Tibial artery (tissue), 4 donors: ENCODE data around the gene AKR1C4.
"Not testable (repeated sequence)": the region's sequence is repeated elsewhere in the genome, so short reads cannot be mapped to it uniquely, and the experiment has no call there.

ENCODE experiments used
- DNase-seq, 2 donors: peaks; one replicate each; pipeline ENCODE4 v3.0.0-alpha.2; 2019
- H3K27ac ChIP-seq, 2 donors: fragments of 200-600 bp; sonication (generic) in 1 of 2; 1 replicate in 1 of 2; 2 replicates in 1 of 2; pipeline ENCODE4 v1.5.1; 2018 to 2019; ENCODE audit warnings: mild to moderate bottlenecking in 1 of 2
- H3K27me3 ChIP-seq, 2 donors: fragments of 200-600 bp; sonication (generic) in 1 of 2; one replicate each; pipeline versions ENCODE4 v1.5.1 to v1.6.0; 2016 to 2019
- H3K36me3 ChIP-seq, 3 donors: fragments of 200-600 bp; sonication (generic) in 2 of 3; one replicate each; pipeline ENCODE4 v1.5.1; 2016 to 2019; ENCODE audit warnings: mild to moderate bottlenecking in 2 of 3
- H3K4me1 ChIP-seq, 4 donors: fragments of 200-600 bp; sonication (generic) in 2 of 4; 1 replicate in 3 of 4; 2 replicates in 1 of 4; pipeline ENCODE4 v1.5.1; 2016 to 2019
- H3K4me3 ChIP-seq, 2 donors: fragments of 200-600 bp; sonication (generic) in 1 of 2; 1 replicate in 1 of 2; 2 replicates in 1 of 2; pipeline ENCODE4 v1.5.1; 2018 to 2019; ENCODE audit warnings: mild to moderate bottlenecking in 2 of 2
- H3K9me3 ChIP-seq, 3 donors: fragments of 200-600 bp; sonication (generic) in 1 of 3; one replicate each; pipeline ENCODE4 v1.5.1; 2016 to 2019
- intact Hi-C: fragments of 100-400 bp; cut with DNase I; formaldehyde crosslinking; loops from one replicate; pipeline ENCODE4 v1.15.0; 2023; ENCODE audit warnings: low total_unique reads
- TF ChIP-seq, protein P1 (sequence below), 2 experiments: fragments of 200-600 bp in 1 of 2; fragments of 450-650 bp in 1 of 2; IDR thresholded peaks; one replicate each; pipeline ENCODE4 v1.5.1; 2017 to 2019; ENCODE audit warnings: antibody characterized with exemption in 2 of 2, mild to moderate bottlenecking in 1 of 2, moderate library complexity in 1 of 2

AKR1C4 gene

DNA sequence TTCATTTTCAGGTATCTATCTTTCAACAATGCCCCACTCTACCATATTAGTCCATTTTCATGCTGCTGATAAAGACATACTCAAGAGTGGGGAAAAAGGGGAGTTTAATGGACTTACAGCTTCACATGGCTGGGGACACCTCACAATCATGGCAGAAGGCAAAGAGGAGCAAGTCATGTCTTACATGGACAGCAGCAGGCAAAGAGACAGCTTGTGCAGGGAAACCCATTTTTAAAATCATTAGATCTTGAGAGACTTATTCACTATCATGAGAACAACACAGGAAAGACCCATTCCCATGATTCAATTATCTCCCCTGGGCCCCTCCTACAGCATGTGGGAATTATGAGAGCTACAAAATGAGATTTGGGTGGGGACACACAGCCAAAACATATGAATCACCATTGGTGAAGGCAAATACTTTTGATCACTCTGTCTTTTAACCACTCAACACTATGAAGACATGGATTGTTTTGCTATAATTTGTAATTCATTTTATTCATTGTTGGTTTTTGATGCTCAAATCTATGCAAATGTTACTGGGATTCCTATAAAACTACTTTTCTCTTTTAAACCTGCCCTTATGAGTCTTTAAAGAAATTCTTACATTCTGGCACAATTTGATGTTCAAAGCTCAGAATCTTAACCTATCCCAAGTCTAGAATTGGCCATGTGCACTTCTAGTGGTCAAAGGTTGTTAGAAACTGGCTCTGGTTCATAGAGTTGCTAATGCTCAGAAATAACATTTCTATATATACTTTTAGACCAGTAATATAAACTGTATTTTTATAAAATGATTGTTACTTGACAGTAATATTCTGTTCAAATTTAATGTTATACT lies 15.3 kb downstream of the AKR1C4 start:
- intact Hi-C loops, result no loop called here
- Histone ChIP-seq H3K36me3 (no peaks in the 10 kb centered on the region), H3K4me1 (no peaks in the 10 kb centered on the region), H3K27ac (no peak overlapping the region), H3K9me3 (peaks cover 0 to 9% (median 0%) of the 10 kb centered on the region in 3 donors), H3K27me3 (no peaks in the 10 kb centered on the region), H3K4me3 (no peak overlapping the region)
- TF ChIP-seq, protein P1, sequence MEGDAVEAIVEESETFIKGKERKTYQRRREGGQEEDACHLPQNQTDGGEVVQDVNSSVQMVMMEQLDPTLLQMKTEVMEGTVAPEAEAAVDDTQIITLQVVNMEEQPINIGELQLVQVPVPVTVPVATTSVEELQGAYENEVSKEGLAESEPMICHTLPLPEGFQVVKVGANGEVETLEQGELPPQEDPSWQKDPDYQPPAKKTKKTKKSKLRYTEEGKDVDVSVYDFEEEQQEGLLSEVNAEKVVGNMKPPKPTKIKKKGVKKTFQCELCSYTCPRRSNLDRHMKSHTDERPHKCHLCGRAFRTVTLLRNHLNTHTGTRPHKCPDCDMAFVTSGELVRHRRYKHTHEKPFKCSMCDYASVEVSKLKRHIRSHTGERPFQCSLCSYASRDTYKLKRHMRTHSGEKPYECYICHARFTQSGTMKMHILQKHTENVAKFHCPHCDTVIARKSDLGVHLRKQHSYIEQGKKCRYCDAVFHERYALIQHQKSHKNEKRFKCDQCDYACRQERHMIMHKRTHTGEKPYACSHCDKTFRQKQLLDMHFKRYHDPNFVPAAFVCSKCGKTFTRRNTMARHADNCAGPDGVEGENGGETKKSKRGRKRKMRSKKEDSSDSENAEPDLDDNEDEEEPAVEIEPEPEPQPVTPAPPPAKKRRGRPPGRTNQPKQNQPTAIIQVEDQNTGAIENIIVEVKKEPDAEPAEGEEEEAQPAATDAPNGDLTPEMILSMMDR (IDR thresholded peaks at IDR 0.05), result no peak
- no peak for DNase-seq

DNA sequence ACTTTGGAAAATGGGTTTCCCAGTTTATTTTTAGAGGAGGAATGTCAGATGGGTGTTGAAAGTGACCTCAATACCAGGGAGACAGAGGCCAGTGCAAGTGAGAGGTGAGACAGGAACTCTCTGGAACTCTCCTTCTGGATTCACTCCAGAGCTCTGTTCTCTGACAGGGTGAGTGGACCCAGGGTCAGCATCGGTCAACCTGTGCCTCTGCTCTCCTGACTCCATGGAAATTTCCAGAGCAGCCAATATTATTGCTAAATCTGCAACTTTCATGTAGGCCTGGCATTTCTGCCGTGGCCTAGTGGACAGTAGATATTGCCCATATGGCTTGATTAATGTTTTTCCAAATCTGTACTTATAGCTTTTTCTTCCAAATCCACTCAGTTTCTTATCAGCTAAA lies 20.2 kb downstream of the AKR1C4 start:
- no peak for DNase-seq
- H3K4me3 ChIP-seq, result no peak overlapping the region
- no peaks in the 10 kb centered on the region for H3K4me1 ChIP-seq
- intact Hi-C loops, result no loop called here
- TF ChIP-seq, protein P1 (IDR thresholded peaks at IDR 0.05), result no peak
- no peaks in the 10 kb centered on the region for H3K27me3 ChIP-seq
- no peaks in the 10 kb centered on the region for H3K36me3 ChIP-seq
- no peak overlapping the region for H3K27ac ChIP-seq
- H3K9me3 ChIP-seq, result peaks cover 0 to under 1% (median 0%) of the 10 kb centered on the region in 3 donors

DNA sequence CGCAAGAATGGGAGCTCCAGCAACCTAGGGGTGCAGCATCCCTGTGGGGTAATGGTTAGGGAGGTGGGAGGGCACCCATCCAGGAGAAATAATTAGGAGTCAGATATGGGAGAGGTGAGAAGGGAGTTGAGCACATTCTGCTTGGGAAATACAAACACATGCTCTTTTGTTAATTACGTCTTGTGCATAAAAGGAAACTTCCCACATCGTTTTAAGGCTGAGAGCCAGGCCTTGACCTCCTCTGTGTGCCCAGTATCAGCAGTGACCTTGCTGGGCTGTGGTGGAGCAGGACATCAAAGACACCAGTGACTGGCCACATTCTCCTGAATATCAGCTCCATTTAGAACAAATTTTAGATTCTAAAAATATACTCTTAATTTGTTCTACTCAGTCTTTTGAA lies 22.6 kb downstream of the AKR1C4 start:
- intact Hi-C loops, result no loop called here
- H3K27ac ChIP-seq, result no peak overlapping the region
- no peak for DNase-seq
- H3K4me3 ChIP-seq, result no peak overlapping the region
- H3K4me1 ChIP-seq, result no peaks in the 10 kb centered on the region
- H3K27me3 ChIP-seq, result no peaks in the 10 kb centered on the region
- no peaks in the 10 kb centered on the region for H3K36me3 ChIP-seq
- TF ChIP-seq, protein P1 (IDR thresholded peaks at IDR 0.05), result no peak
- peaks cover 0 to 9% (median 0%) of the 10 kb centered on the region in 3 donors for H3K9me3 ChIP-seq

DNA sequence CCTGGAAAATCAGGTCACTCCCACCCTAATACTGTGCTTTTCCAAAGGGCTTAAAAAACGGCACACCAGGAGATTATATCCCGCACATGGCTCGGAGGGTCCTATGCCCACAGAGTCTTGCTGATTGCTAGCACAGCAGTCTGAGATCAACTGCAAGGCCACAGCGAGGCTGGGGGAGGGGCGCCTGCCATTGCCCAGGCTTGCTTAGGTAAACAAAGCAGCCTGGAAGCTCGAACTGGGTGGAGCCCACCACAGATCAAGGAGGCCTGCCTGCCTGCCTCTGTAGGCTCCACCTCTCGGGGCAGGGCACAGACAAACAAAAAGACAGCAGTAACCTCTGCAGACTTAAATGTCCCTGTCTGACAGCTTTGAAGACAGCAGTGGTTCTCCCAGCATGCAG lies 26.3 kb downstream of the AKR1C4 start:
- H3K4me1 ChIP-seq, intact Hi-C loops, H3K4me3 ChIP-seq, H3K9me3 ChIP-seq, H3K27ac ChIP-seq, H3K27me3 ChIP-seq, DNase-seq, H3K36me3 ChIP-seq: not testable (repeated sequence)

DNA sequence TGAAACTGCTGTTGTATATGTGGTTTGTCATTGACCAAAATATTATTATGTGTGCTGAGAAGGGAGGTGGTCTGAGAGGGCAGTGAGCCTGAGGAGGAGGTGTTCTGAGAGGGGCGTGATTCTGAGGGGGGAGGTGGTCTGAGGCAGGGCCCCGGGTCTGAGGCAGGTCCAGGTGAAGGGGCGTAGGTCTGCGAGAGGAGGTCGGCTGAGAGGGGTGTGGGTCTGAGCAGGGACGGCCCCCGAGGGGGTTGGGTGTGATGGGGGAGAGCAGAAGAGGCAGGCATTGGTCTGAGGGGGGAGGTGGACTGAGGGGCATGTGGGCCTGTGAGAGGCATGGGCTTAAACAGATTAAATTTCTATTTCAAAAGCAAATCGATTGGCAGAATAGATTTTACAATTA lies 32.4 kb downstream of the AKR1C4 start:
- H3K27me3 ChIP-seq, result no peaks in the 10 kb centered on the region
- no peak overlapping the region for H3K4me3 ChIP-seq
- intact Hi-C loops, result no loop called here
- H3K9me3 ChIP-seq, result peaks cover 0 to 3% (median 0%) of the 10 kb centered on the region in 3 donors
- no peak for DNase-seq
- H3K27ac ChIP-seq, result no peak overlapping the region
- no peaks in the 10 kb centered on the region for H3K4me1 ChIP-seq
- TF ChIP-seq, protein P1 (IDR thresholded peaks at IDR 0.05), result no peak
- no peaks in the 10 kb centered on the region for H3K36me3 ChIP-seq

DNA sequence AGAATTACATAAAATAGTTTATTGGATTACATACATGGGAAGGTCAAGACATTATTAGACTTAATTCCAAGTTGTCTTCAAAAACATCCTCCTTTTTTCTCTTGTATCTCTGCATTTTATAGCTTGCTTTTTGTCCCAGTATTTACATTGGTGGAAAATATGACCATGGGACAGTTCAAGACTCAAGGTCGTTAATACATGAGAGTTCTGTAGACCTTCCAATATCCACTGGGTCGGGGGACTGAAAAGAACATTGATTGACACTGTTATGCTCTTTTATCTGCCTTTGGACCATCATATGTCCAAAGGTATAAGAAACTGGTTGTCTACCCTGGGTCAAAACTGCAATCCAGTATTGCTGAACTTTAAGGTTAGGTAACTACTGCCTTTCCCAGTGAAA lies 36.7 kb downstream of the AKR1C4 start:
- no peak for DNase-seq
- intact Hi-C loops, result no loop called here
- Histone ChIP-seq H3K9me3 (peaks cover 0 to 6% (median 0%) of the 10 kb centered on the region in 3 donors), H3K36me3 (no peaks in the 10 kb centered on the region), H3K27me3 (no peaks in the 10 kb centered on the region), H3K4me1 (no peaks in the 10 kb centered on the region), H3K27ac (no peak overlapping the region), H3K4me3 (no peak overlapping the region)
- TF ChIP-seq, protein P1 (IDR thresholded peaks at IDR 0.05), result no peak
